ENCODE data around the gene NUDT14.

The NUDT14 gene

DNA sequence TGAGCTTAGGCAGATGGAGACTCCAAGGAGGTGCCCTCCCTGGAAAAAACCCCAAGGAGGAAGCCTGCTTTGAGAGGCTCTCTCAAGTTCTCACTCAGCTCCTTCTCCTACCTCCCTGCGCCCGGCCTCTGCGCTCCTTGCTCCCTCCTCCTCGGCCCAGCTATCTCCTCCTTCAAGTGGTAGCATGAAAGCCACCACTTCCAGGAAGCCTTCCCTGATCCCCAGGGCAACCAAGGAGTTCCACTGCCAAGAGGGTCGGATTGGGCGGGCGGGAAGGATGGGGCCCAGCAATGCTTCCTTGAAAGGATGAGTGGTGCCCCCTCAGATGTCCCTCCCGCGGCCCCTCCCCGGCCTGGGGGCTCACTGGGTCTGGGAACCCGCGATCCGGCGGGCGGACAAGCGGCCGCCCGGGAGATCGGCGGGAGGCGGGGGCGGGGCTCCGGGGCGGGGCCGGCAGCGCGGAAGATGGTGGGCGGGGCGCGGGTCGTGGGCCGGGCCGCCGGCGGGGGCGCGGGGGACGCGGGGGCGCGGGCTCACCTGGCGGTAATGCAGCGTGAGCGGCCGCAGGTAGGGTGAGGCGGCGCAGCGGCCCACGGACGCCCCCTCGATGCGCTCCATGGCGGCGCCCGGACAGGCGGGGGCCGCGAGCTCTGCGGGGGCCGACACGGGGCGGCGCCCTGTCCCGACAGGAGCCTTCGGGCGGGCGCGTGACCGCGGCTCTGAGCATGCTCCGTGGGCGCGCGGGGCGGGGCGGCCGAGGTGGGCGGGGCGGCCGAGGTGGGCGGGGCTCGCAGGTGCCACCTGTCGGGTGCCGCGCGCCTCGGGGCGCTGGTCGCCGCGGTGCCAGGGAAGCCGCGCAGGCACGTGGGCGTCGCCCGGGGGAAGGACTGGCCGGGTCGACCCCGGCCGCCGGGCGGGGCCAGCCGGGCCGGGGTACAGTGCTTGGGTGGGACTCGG, at the start of gene NUDT14:
NUDT14 (minus strand) TSS at position 721 of the 957 bp plus-strand sequence; CDS start at position 618, 103 bp downstream.
- no peak for DNase-seq (ENCODE audit: low spot score)

DNA sequence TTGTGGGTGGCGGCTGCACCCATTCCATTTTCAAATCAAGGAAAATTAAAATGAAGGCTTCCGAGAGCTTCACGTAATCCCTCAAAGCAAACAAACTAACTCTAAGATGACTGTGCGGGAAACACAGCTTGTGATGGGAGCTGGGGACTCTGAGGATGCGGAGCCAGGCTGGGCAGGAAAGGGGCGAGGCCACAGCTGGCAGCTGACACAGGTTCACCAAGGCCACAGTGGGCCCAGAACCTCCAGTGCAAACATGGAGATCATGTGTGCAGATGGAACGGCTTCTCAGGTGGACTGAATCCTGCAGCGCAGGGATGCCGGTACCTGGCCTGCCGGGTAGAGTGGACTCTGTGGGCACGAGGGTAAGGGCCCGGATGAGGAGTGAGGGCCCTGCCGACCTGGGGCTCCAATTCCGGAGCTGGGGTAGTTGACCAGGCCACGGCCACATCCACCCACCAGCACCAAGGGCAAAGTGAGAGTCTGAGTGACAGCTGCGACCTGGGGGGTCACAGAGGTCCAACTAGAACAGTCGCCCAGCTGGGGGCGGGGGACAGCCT, 48.1 kb upstream of the NUDT14 start:
- DNase-seq (ENCODE audit: low spot score) = no peak

DNA sequence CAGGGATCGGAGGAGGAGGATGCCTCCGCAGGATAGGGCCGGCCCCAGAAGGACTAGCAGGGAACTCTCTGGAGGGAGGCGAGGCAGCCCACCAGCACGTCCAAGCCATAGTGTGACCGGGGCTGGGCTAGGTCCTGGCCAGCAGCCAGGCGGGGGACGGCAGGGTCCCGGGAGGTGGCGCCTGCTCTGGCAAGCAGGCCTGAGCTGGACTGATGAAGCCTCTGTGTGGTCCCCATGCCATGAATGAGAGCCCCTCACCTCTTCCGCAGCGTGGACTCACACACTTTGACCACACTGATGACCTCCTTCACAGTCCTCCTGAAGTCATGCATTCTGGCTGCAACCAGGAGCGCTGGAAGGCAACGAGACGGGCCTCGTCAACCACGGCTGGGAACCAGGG, 47.5 kb upstream of the NUDT14 start:
- no peak for DNase-seq (ENCODE audit: low spot score)

DNA sequence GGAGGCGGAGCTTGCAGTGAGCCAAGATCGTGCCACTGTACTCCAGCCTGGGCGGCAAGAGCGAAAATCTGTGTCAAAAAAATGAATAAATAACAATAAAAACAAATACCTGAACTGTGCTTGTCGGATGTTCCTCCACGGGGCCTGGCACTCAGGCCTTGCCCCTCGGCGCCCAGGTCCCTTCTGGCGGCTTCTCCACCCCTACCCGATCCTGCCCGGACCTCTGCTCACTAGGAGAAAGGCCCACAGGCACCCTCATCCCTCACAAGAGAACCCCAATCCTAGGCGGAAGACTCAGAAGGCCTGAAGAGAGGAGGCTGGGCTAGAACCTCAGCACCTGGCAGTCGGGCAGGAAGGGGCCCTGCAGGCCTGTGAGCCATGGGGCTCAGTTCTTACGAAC, 46.2 kb upstream of the NUDT14 start:
- no peak for DNase-seq (ENCODE audit: low spot score)

DNA sequence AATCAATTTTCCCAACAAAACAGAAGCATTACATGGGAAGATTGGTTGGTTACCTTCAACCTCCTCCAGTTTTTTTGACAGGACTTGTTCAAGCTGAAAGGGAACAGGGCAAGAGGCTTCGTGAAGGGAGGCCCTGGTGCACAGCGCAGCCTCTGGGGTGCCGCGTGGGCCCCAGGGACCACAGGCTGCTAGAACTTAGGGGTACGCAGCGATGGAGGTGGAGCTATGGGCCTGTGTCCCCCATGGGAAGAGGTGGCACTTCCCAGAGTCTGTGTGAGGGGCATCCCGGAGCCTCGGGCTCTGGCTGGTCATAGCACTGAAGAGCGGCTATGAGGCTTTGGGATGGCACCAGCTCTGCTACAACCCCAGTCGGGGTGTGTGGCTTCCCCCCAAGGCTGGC, 45.1 kb upstream of the NUDT14 start:
- DNase-seq (ENCODE audit: low spot score) = no peak

DNA sequence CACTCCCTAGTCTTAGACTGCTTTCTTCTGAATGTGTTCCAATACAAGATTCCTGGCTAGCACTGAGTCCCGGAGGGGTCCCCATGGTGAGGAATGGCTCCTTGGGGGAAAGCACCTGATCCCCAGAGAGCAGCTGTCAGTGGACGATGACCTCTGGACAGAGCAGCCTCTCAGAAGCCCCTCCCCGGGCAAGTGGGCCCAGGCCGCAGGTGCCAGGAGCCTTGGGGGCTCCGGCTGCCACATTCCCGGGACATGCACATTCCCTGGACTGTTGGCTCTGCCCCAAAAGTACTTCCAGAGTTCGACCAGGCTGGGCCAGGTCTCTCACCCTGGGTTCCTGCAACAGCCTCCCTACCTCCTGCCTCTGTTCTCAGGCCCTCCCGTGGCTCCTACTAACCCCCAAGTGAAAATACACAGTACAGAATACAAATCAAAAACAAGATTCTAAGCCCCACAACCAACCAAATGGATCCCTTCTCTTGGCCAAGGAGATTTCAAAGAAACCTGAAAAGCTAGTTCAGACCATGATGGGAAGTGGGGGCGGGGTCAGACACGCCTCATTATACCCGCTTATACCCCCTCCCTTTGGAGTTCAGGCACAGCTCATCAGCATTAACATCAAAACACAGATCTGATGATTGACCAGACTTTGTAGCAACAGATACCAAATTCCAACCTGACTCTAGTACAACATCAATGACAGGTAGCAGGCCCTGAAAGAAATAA, 43.9 kb upstream of the NUDT14 start:
- DNase-seq (ENCODE audit: low spot score) = no peak

DNA sequence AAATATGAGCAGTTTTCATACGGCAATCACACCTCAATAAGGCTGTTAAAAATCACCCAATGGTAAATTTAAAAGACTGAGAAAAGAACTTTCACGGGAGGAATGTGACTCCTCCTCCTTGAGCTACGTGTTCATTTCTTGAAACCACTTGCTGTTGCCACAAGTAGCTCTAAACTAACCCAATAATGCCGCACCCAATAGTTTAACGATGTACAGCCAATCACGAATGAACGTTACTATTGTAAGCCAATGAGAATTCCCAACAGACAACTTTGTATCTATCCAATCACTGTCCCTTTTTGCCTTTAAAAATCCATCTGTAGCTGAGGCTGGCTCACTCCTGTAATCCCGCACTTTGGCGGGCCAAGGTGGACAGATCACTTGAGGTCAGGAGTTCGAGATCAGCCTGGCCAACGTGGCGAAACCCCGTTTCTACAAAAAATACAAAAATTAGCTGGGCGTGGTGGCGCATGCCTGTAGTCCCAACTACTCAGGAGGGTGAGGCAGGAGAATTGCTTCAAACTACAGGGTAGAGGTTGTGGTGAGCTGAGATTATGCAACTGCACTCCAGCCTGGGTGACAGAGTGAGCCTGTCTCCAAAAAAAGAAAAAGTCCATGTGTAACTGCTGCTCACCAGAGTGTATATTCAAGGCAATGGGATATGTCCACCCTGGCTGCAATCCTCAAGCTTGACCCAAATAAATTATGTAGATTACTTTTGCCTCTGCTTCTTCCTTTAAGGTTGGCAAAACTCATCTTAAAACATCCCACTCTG, 42.8 kb upstream of the NUDT14 start:
- DNase-seq (ENCODE audit: low spot score) = no peak

DNA sequence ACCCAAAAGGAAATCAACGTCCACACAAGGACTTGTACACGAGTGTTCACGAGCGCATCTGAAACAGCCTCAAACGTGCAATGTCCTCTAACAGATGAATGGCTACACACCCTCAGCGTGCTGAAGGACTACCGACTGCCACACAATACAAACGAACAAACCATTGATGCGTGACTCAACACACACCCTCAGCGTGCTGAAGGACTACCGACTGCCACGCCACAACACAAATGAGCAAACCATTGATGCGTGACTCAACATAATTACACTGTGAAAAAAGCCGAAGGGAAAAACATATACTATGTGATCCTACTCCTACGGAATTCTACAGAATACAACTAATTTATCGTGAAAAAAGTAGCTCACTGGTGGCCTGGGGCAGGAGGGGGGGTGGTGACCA, 42.1 kb upstream of the NUDT14 start:
- DNase-seq (ENCODE audit: low spot score) = no peak

DNA sequence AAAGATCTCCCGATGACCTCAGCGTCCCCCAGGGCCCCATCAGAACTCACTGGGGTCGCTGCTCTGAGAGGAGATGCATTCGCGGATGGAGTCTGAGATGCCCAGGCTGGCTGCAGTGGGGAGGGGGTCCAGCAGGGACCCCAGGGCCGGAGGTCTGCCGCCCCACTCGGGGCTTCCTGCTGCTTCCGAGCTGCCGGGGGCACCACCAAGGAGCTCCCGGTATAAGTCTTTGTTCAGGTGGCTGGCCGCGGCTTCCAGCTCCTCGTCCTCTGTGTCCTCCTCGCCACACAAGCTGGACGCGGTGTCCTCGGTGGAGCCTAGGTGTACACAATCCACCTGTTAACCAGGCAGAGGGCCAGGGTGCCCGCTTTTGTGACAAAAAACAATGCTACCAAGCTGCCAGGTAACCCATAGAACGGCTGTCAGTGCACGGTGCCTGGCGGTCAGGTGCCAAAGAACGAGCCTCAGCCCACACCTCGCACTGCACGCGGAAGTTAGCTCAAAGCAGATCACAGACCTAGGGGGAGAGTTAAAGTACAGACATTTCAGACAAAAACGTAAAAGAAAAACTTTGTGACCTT, 40.6 kb upstream of the NUDT14 start:
- no peak for DNase-seq (ENCODE audit: low spot score)

DNA sequence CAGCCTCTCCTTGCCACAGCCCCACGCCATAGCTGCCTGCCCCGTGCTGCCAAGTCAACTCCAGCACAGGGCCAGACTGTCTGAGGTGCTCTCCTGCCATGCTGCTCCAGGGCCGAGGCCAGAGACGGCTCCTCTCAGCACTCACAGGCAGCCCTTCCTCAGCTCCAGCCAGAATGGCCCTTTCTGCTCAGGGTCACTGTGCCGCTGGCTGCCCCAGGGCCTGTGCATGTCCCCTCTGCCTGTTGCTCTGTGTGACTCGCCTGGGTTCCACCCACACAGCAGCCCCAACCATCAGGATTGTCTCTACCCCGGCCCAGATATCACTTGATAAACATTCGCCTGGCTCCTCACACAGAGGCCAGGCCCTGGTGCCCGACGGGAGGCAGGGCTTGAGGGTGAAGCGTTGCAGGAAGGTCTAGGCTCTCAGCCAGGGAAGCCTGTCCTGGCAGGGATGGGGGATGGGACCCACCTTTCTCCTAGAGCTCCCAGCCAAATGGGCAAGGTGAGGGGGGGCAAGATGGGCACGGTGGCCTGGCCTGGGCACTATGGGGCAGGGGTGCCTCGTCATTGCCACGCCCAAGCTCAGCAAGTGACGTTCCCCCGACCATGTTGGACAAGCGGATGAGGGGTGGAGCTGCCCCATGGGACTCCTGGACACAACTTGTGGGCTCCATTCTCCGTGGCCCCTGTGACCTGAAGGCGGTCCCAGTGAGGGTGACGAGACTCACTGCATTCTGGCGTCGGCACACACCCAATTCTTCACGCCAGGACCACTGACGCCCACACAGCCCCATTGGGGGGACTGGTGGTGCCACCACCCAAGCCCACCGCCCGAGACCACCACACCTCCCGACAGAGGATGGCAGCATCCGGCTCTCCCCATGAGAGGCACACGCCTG, 39.8 kb upstream of the NUDT14 start:
- no peak for DNase-seq (ENCODE audit: low spot score)

DNA sequence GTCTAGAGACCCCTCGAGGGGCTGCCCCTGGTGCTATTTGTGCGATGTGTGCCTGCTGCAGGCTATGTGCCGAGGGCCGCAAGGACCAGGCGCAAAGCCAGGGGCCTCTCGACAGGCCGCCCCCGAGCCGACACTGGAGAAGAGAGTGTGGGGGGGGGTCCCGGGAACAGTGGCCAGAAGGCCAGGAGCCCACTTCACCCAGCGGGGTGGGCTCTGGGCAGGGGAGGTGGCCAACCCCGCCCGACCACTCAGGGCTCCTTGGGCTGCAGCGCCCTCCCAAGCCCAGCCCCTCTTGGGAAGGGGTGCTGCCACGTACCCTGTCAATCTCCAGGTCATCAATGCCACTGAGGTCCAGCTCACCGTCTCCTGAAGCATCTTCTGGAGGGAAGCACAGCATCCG, 38.6 kb upstream of the NUDT14 start:
- no peak for DNase-seq (ENCODE audit: low spot score)

DNA sequence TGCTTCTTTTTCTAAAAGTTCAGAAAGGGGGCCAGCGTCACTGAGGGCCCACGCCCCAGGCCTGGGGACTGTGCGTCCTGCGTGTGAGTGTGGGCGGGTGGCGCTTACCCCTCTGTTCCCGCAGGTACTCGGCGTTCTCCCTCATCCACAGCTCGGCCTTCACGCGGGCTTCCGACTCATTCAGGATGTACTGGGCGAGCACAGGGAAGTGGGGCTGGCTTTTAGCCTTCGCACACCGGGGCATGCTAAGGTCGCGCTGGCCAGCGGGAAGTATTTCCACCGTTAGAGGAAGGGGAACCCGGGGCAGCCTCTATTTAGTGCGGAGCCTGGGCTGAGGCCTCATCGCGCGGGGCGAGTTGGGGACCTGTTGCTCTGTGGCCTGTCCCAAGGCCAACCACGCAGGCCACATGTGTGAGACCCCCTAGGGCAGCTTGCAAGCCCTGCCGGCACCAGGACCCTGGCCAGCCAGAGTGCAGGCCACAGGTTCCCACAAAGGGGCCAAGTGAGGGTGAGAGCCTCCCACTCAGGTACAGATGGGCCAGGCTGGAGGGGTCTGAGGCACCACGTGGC, 38.0 kb upstream of the NUDT14 start:
- no peak for DNase-seq (ENCODE audit: low spot score)

DNA sequence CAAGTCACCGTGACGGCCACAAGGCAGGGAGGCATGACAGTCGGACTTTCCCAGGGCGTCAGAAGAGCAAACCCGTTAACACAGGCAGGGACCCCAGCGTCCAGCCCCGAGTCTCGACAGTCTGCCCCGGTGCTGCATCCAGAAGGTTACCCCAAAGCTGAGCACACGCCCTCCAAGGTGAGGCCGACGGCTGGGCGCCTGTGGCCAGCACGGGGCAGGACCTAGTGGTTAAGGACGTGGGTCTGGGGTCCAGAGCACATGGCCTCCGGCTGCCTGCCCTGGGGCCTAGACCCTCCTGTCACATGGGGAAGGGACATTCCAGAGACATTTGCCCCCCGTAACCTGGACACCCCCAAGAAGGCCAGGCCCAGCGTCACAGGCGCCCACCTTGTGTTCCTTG, 37.5 kb upstream of the NUDT14 start:
- no peak for DNase-seq (ENCODE audit: low spot score)

DNA sequence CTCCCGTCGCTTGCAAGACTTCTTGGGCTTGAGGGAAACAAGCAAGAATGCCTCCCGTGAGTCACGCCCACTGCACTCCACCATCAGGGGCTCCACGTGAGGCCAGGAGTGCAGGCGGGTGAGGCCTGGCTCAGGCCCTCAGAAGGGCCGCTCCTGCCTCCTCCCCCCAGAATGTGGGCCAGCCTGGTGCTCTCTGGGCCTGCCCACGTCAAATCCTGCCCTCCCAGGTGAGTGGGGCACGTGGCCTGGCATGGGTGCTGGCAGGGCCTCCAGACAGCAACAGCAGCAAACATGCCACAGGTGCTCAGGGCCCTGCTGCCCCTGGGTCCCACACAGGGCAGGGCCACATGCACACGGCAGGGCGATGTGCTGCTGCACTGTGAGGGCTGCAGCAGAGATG, 36.7 kb upstream of the NUDT14 start:
- DNase-seq (ENCODE audit: low spot score) = no peak

DNA sequence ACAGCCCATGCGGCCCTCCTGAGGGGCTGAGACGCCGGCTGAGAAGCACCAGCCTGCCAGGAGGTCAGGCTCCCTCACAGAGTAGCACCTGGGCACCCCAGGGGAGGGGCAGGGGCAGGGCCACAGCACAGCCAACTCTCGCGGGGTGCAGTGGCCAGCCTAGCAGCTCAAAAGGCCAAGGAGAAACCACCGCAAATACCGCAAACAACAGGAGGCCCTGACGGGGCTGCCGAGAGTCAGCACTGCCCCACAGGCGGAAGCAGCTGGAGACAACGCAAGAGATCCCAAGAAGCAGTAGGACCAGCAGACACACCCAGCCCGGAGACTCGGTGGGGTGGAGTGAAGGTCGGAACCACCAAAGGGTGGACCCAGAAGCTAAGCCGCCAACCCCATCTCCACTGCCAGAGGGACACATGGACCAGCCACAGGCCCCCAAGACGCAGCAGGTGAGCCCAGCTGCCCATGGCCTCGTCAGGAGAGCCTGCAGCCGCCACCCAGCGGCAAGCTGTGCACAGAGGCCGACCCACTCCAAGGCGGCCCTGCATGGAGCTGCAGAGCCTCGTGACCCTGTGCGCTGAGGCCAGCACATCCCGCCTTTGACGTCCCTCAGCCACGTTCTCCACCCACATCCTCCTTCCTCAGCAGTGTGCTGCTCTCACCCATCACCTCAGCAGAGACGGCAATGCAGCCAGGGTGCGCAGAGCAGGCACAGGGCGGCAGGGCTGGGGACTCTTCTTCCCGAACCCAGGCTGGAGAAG, 35.6 kb upstream of the NUDT14 start:
- DNase-seq (ENCODE audit: low spot score) = no peak

DNA sequence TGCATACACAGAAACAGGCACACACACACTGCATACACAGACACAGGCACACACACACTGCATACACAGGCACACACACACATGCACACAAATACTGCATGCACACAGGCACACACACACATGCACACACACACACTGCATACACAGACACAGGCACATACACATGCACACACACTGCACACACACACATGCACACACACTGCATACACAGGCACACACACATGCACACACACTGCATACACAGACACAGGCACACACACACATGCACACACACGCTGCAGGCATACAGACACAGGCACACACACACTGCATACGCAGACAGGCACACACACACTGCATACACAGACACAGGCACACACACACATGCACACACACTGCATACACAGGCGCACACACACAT, 34.5 kb upstream of the NUDT14 start:
- no peak for DNase-seq (ENCODE audit: low spot score)

DNA sequence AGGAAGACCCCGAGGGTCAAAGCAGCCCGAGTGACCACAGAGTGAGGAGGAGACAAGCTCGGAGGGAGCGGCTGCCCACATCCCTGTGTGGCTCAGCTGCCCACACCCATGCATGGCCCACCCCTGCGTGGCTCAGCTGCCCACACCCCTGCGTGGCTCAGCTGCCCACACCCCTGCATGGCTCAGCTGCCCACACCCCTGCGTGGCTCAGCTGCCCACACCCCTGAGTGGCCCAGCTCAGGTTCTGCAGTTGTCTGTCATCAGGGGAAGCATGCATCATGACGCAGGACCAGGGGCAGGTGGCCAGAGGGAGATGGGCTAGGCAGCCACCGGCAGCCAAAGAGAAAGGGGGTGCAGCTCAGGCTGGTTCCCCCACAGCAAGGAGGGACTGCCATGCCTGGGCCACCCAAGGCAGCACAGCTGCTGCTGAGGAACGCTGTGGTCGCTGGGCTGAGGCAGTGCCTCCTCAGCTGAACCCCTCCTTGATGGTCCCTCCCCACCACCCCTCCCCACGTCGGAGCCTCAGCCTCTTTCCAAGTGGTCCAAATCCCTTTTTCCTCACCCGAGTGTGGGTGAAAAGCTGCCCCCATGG, 33.3 kb upstream of the NUDT14 start:
- no peak for DNase-seq (ENCODE audit: low spot score)

DNA sequence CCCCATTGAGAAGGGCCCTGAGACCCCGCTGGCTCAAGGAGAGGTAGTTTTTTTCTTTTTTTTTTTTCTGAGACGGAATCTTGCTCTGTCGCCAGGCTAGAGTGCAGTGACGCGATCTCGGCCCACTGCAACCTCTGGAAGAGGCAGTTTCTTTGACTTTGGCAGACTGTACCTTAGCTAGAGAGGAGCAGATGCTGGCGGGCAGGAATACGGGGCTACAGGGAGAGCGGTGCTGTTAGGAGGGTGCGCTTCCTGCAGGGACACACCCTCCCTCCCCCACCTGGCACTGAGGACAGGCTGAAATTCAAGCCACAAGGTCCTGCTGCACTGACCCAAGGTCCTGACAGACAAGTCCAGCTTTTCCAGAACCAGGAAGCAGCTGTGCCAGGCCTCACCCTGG, 32.2 kb upstream of the NUDT14 start:
- DNase-seq (ENCODE audit: low spot score) = no peak

Data from putamen (tissue), 1 donor.